Liver (tissue), 3 donors: Measurements from ENCODE around the gene CADM2.

Source experiments
- EGR1 ChIP-seq, 2 donors: IDR thresholded peaks; 2 replicates each; pipeline ENCODE4 v1.6.1; 2016 to 2018; ENCODE audit warnings: antibody characterized with exemption in 2 of 2, low read depth in 2 of 2
- GABPA ChIP-seq, 2 donors: IDR thresholded peaks in 1 of 2; conservative IDR thresholded peaks in 1 of 2; 2 replicates each; pipeline ENCODE4 v1.6.1; 2016; ENCODE audit warnings: antibody characterized with exemption in 2 of 2, mild to moderate bottlenecking in 1 of 2, moderate library complexity in 1 of 2
- HNF4G ChIP-seq: IDR thresholded peaks from 2 replicates; pipeline ENCODE4 v1.6.1; 2016; ENCODE audit warnings: antibody characterized with exemption
- JUND ChIP-seq, 2 donors: IDR thresholded peaks; 2 replicates each; pipeline ENCODE4 v1.6.1; 2016; ENCODE audit warnings: antibody characterized with exemption in 2 of 2
- MAX ChIP-seq: IDR thresholded peaks from 2 replicates; pipeline ENCODE4 v1.6.1; 2016; ENCODE audit warnings: antibody characterized with exemption
- RAD21 ChIP-seq, 2 donors: IDR thresholded peaks; 2 replicates each; pipeline ENCODE4 v1.6.1; 2016; ENCODE audit warnings: antibody characterized with exemption in 2 of 2, mild to moderate bottlenecking in 2 of 2
- REST ChIP-seq: IDR thresholded peaks from 2 replicates; pipeline ENCODE4 v1.6.1; 2016; ENCODE audit warnings: antibody characterized with exemption, mild to moderate bottlenecking
- RXRA ChIP-seq, 2 donors: IDR thresholded peaks; 2 replicates each; pipeline ENCODE4 v1.6.1; 2017 to 2018; ENCODE audit warnings: antibody characterized with exemption in 2 of 2, mild to moderate bottlenecking in 1 of 2
- SP1 ChIP-seq: IDR thresholded peaks from 2 replicates; pipeline ENCODE4 v1.6.1; 2018; ENCODE audit warnings: antibody characterized with exemption, mild to moderate bottlenecking
- TAF1 ChIP-seq: conservative IDR thresholded peaks from 2 replicates; pipeline ENCODE4 v1.6.1; 2016; ENCODE audit warnings: antibody characterized with exemption, mild to moderate bottlenecking
- YY1 ChIP-seq: IDR thresholded peaks from 2 replicates; pipeline ENCODE4 v1.6.1; 2016; ENCODE audit warnings: antibody characterized with exemption, mild to moderate bottlenecking
- ZBTB33 ChIP-seq: IDR thresholded peaks from 2 replicates; pipeline ENCODE4 v1.6.1; 2016; ENCODE audit warnings: antibody characterized with exemption
- TF ChIP-seq, protein P1 (sequence below): fragments of 150-350 bp; IDR thresholded peaks from 2 replicates; pipeline ENCODE4 v1.5.1; 2017; ENCODE audit warnings: improper control_type of control experiment, low read depth, low read length; ENCODE audit not compliant: missing input control
- TF ChIP-seq, protein P2 (sequence below): IDR thresholded peaks from 2 replicates; pipeline ENCODE4 v1.6.1; 2016; ENCODE audit warnings: antibody characterized with exemption
- donor health status: healthy.
- donor health status: healthy.

- TF ChIP-seq, protein P1, sequence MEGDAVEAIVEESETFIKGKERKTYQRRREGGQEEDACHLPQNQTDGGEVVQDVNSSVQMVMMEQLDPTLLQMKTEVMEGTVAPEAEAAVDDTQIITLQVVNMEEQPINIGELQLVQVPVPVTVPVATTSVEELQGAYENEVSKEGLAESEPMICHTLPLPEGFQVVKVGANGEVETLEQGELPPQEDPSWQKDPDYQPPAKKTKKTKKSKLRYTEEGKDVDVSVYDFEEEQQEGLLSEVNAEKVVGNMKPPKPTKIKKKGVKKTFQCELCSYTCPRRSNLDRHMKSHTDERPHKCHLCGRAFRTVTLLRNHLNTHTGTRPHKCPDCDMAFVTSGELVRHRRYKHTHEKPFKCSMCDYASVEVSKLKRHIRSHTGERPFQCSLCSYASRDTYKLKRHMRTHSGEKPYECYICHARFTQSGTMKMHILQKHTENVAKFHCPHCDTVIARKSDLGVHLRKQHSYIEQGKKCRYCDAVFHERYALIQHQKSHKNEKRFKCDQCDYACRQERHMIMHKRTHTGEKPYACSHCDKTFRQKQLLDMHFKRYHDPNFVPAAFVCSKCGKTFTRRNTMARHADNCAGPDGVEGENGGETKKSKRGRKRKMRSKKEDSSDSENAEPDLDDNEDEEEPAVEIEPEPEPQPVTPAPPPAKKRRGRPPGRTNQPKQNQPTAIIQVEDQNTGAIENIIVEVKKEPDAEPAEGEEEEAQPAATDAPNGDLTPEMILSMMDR: no peak
- no peak for TF ChIP-seq MAX
- no peak for TF ChIP-seq RAD21 (IDR thresholded peaks at IDR 0.05)
- TF ChIP-seq REST: no peak
- no peak for TF ChIP-seq TAF1
- TF ChIP-seq HNF4G: no peak
- TF ChIP-seq, protein P2, sequence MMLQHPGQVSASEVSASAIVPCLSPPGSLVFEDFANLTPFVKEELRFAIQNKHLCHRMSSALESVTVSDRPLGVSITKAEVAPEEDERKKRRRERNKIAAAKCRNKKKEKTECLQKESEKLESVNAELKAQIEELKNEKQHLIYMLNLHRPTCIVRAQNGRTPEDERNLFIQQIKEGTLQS: no peak
- no peak for TF ChIP-seq EGR1 (IDR thresholded peaks at IDR 0.05; ENCODE audit: low read depth in 2 of 2)
- no peak for TF ChIP-seq SP1
- TF ChIP-seq ZBTB33: no peak
- TF ChIP-seq JUND (IDR thresholded peaks at IDR 0.05): no peak
- no peak for TF ChIP-seq RXRA (IDR thresholded peaks at IDR 0.05)
- TF ChIP-seq GABPA (IDR thresholded peaks at IDR 0.05 in 1 of 2, conservative IDR thresholded peaks at IDR 0.05 in 1 of 2): no peak
- no peak for TF ChIP-seq YY1
Measured at GRCh38 chr3:85210540-85210939, 251.8 kb downstream of the CADM2 start.
